HG02943 (cell line): ENCODE data around the gene CAPN13.

Experiments
- ATAC-seq: cut with Tn5 transposase; IDR thresholded peaks from one replicate; pipeline ENCODE4 v1.9.1; 2021; ENCODE audit warnings: mild to moderate bottlenecking, low read depth, moderate library complexity; ENCODE audit not compliant: unreplicated experiment

The CAPN13 gene

GRCh38 chr2:30765876-30766470, 41.3 kb downstream of the CAPN13 start:
- no peak for ATAC-seq

DNA sequence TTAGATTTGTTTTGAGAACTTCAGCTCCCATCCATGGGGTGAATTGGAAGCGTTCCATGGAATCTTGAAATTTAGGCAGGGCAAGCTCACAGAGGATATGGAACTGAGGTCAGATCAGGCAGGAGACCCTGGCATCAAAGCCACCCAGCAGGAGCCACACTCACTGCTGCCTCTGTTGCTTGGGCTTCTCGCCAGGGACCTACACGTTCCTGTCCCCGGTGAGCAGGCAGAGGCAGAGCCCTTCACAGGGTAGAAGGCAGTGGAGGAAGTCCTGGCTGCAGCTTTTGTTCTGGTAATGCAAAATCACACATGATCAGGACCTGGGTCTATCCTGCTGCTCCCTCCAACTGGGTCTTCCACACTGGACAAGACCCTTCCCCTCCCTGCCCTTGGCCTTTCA, 42.1 kb downstream of the CAPN13 start:
- ATAC-seq, result no peak

GRCh38 chr2:30764021-30764800, 43.0 kb downstream of the CAPN13 start:
- no peak for ATAC-seq

DNA sequence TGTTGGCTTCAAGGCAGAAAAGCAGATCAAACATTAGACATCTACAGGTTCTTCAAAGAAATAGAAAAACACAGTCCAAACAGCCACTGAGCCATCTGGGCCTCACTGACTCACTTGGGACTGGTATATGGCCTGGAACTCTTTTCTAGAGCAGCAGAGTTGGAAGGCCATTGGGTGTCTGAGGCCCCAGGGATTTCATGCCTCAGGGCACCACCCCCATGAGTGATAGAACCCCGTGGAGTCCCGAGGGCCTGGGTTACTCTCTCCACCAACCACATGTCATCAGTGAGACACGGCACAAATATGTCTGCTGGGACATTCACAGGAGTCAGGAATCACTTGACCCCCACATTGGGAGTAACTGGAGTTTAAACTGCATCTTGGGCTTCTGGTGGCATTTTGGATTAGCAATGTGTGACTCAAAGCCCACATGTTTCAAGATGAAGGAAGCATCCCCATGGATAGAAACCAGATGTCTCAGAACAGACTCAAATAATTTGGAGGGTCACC, 44.0 kb downstream of the CAPN13 start:
- no peak for ATAC-seq

- no peak for ATAC-seq
Measured at GRCh38 chr2:30761226-30761625, 46.0 kb downstream of the CAPN13 start.

DNA sequence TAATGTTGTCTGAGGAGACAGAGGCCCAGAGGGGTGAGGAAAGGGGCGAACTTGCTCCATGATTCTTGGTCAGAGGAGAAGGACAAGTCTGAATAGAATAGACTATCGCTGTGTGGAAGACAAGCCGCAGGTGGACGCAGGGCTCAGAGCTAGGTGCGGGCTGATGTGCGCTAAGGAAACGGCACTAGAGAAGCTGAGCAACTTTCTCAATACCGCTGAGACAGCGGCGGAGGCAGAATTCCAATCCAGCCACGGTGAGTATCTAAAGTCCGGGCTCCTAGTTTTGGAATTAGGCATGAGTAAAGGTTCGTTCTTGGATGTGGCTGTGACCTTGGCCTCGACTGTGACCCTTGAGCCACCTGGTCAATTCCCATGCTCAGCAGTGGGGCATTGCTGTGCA, 47.8 kb downstream of the CAPN13 start:
- no peak for ATAC-seq

DNA sequence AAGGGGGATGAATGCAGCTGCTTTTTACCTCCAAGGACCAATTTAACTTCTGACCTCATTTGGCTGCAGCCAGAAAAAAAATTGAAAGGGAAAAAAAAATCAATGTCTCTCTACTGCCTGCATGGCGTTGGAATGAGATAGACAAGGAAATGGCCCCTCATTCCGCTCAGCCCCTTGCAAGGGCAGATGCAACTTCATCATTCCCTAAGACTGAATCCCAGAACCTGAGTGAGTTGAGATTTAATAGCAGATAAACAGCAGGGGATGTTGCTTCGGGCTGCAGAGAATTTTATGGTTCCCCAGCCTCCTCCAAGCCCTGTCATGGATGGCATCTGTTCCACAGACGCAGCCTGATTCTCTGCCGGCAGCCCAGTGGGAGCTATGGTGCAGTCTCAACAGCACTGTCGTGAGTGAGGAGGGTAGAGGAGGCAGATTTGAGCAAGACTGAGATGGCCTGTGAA, 49.0 kb downstream of the CAPN13 start:
- no peak for ATAC-seq

DNA sequence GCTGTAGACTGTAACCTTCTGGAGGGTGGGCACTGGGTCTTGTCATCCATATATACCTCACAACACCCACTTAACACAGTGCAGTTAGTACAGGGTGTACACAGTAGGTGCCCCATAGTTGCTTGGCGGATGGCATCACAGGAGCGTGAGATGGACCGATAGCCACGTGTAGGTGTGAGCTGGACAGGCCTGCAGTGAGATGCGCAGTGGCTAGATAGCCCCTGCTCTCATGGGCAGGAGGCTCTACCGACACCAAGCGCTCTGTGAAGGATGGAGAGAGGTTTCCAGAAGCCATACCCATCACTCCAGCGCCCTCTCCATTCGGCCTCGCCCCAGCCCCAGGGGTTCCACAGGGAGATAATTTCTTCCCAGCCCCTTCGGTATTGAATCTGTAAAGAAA, 49.5 kb downstream of the CAPN13 start:
- ATAC-seq, result no peak

- no peak for ATAC-seq
Measured at GRCh38 chr2:30756971-30757370, 50.3 kb downstream of the CAPN13 start.

DNA sequence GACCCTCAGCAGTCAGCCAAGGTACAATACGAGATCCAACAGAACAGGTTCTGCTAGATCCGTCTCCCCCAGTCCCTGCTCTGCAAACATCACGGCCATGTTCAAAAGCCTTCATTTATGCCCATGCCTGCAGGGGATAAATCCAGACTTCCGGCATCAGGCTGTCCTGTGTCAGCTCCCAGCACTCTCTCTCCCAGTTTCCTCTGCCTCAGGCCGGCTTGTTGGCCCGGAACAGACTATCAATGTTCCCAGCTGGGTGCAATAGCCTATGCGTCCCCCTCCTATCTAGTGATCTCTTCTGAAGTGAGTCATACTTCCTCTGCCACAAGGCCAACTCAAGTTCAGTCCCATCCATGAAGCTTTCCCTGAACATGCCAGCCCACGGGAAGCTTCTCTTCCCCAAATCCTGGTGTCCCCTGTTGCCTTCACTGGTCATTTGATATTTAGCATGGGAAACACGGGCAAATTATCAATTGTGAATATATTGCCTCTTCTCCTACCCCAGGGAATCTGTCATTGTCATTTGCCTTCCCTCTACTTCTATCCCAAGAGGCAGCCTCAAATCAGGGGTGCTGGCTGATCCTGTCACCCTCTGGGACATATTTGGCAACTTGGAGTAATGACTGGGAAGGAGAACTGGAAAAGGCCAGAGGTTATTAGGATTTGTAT, 51.1 kb downstream of the CAPN13 start:
- no peak for ATAC-seq

- ATAC-seq, result no peak
Measured at GRCh38 chr2:30753630-30754029, 53.6 kb downstream of the CAPN13 start.

- no peak for ATAC-seq
Measured at GRCh38 chr2:30752811-30753210, 54.4 kb downstream of the CAPN13 start.

DNA sequence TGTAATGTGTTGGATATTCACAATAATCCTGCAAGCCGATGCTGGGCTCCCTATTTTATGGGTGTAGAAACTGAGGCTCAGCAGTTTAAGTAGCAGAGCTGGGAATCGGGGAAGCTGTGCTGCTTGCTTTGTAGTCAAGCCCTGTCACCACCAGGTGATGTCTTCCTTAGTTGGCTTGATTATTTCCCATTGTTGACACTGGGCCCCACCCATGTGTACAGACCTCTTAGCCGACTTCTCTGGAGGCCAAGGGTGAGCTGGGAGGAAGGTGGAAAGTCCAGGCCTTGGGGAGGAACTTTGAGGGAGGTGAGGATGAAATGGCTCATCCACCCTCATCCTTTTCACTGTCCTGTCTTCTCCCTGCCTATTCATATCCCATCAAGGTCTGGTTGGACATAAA, 60.0 kb downstream of the CAPN13 start:
- ATAC-seq, result no peak

GRCh38 chr2:30744823-30745222, 62.4 kb downstream of the CAPN13 start:
- ATAC-seq, result no peak

GRCh38 chr2:30741576-30741975, 65.7 kb downstream of the CAPN13 start:
- ATAC-seq, result no peak

DNA sequence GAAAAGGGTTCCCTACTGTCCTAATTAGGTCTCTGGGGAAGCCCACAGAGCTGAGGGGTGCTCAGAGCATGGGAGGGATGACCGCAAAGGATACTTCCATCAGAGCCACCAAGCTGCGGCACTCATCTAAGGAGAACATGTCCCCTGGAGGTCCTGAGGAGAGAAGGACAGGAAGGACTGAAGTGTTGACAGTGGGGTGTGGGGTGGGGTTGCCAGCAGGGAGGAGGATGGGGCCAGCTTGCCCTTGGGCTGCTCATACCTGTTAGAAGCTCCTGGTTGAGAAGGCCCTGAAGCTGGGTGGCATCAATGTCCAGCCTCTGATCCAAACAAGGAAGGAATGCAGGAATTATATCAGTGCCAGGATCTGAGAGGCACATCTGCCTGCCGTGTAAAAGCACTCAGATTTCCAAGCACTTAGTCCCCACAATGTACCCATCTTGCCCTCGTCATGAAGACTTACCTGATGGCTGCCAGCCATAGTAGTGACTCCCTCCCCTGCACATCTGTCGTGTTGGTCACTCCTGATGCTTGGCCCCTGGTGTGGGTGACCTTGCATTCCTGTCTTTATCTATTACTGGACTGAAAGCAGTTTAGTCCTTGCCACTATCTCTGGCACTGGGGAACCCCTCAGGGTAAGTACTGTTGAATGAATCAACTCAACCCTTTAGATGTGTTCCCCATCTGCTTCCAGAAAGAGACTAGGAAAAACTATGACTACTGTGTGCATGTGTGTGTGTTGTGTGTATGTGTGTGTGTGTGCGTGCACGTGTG, 68.9 kb downstream of the CAPN13 start:
- no peak for ATAC-seq

- no peak for ATAC-seq
Measured at GRCh38 chr2:30737326-30737610, 70.0 kb downstream of the CAPN13 start.

DNA sequence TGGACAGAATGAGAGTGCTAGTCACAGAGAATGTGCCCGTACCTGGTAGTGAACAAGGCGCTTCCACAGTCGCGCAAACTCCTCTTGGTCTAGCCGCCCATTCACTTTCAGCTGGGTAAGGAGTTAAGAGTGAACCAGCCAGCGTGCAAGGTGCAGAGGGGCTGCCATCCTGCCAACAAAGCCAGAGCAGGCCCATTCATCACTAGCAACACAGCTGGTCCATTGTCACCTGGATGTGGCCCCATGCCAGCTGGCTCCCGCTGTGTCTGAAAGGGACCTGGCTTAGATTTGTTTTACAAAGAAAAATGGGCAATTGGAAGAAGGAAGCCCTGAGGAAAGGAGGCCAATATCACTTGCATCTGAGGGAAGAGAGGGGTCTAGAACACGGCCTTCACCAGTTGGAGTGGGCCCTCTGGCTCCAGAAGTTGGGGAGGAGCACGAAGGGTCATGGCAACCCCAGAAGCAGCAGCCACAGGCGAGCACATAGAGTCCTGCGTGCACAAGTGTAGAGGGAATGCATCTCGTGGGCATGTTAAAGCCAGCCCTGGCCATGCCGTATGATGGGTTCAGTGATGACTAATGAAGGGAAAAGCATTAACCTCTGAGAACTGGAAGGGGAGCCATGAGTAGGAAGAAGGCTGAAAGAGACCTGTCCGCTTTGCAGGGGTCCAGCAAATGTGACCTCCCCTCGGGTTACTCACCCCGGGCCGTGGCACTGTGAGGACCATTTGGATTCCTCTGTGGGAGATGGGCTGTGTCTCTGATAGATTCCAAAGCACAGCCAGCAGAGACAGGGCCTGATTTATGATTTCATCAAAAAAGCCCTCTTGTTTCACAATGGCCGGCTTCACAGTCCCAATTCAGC, 70.6 kb downstream of the CAPN13 start:
- ATAC-seq, result no peak

DNA sequence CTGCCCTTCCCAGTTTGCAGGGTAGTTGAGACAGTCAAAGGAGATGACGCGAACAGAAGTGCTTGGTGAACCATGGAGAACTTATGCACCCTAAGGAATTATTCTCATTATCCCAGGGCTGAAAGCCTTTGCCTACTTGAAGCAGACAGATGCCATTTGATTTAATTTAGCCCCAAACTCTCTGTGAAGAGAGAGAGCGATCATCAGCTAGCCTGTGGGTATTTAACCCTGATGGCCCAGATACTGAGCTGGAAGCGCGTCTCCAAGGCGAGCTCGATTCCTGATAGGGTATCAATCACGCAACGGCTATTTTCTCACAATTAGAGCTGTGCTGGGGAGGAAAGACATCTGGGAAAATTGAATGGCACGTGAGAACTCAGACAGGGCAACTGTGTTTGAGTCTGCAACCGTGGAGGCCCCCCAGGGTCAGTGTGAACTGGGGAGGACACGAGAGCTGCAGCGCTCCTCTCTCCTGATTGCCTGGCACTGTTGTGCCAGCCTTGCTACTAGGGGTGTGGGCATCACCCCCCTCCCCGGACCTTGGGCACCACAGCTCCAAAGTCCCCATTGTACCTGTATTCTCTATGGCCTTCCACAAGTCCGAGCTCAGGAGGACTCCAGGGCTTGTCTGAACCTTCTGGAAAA, 73.2 kb downstream of the CAPN13 start:
- no peak for ATAC-seq

DNA sequence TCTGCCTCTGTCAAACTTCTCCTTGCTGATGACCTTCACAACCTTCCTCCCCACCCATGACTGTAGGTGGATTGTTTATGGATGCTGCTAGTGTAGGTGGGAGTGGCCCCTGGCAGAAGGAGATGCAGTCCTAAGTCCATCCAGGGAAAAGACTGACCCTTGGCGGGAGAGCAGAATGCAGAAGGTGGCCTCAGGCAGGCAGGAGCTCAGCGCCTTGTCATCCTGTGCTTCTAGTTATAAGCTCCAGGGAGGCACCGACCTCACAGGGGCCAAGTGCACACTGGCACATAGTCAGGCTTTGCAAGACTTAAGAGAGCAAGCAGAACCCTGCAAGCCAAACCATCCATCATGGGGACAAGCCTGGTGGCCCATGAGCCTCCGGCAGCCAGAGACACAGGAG, 74.4 kb downstream of the CAPN13 start:
- ATAC-seq, result no peak
